HepG2 (cell line): ENCODE measurements around the gene COMMD9. TPM values are rescaled to one million over a fixed set of nuclear protein-coding genes. Genes with fewer than 3 reads are reported as not detected.

Experiments used
- ATAC-seq: fragments of 200-7000 bp; cut with Tn5 transposase; 3 replicates; pipeline ENCODE4 v1.9.1; 2020; ENCODE audit warnings: mild to moderate bottlenecking, moderate library complexity
- BruUV-seq: library from RNA; stranded (reverse); fragments of 400-500 nt; replicated peaks from 2 replicates; lab custom pipeline; 2021; lab: Mats Ljungman, UMichigan
- CTCF ChIA-PET: fragments of 300-600 bp; formaldehyde crosslinking; extraction: SDS; loops from one replicate; lab custom pipeline; 2021; ENCODE audit warnings: low total read pairs, inconsistent platforms, low intra/inter-chr PET ratio; lab: Yijun Ruan, JAX
- POLR2A ChIA-PET: fragments of 350-600 bp; sonication (Branson Sonifier 250); formaldehyde crosslinking; loops from one replicate; lab custom pipeline; 2020; ENCODE audit warnings: antibody characterized with exemption, inconsistent platforms; lab: Yijun Ruan, JAX
- DNase-seq: peaks from one replicate; pipeline ENCODE4 v3.0.0-alpha.2; 2015; ENCODE audit warnings: low spot score
- FAIRE-seq: peaks from 3 replicates; lab custom pipeline; 2011; peaks lifted over from hg19 to GRCh38; lab: Jason Lieb, UNC
- H2AFZ ChIP-seq: one replicate; pipeline ENCODE4 v1.6.1; 2011; ENCODE audit warnings: low read length, inconsistent platforms
- H3K27ac ChIP-seq: fragments of 300-600 bp; 3 replicates; pipeline ENCODE4 v1.8.0; 2011; ENCODE audit warnings: mixed run types, mild to moderate bottlenecking, mixed read lengths, low read length, inconsistent platforms; ENCODE audit not compliant: insufficient read depth; ENCODE audit errors: extremely low read length
- H3K27me3 ChIP-seq, 2 experiments: fragments of 200-600 bp in 1 of 2; 2 replicates in 1 of 2; 3 replicates in 1 of 2; pipeline versions ENCODE4 v1.6.0 to v1.8.0; 2011; ENCODE audit warnings: low read length in 2 of 2, mild to moderate bottlenecking in 2 of 2, moderate library complexity in 2 of 2, inconsistent platforms in 1 of 2; ENCODE audit not compliant: insufficient read depth in 2 of 2, control insufficient read depth in 1 of 2
- H3K36me3 ChIP-seq, 2 experiments: fragments of 200-600 bp in 1 of 2; replicated peaks in 1 of 2; 2 replicates in 1 of 2; 3 replicates in 1 of 2; pipeline versions ENCODE4 v1.5.1 to v1.8.0; 2011; ENCODE audit warnings: low read length in 2 of 2, inconsistent platforms in 1 of 2; ENCODE audit not compliant: insufficient read depth in 2 of 2, control insufficient read depth in 1 of 2
- H3K4me1 ChIP-seq: 2 replicates; pipeline ENCODE4 v1.5.1; 2012; ENCODE audit warnings: low read length, inconsistent platforms; ENCODE audit not compliant: insufficient read depth
- H3K4me2 ChIP-seq: 2 replicates; pipeline ENCODE4 v1.6.0; 2011; ENCODE audit warnings: low read depth, low read length, inconsistent platforms
- H3K4me3 ChIP-seq, 3 experiments: fragments of 200-600 bp in 1 of 3; sonication (generic), shearing (Covaris generic) in 1 of 3; replicated peaks in 1 of 3; 2 replicates each; pipeline ENCODE4 v1.5.1; 2011 to 2016; ENCODE audit warnings: low read length in 3 of 3, inconsistent platforms in 2 of 3, low read depth in 2 of 3, mild to moderate bottlenecking in 2 of 3, control low read depth in 1 of 3, mixed read lengths in 1 of 3; ENCODE audit not compliant: insufficient read depth in 1 of 3
- H3K79me2 ChIP-seq: one replicate; pipeline ENCODE4 v1.6.1; 2011; ENCODE audit warnings: low read length, inconsistent platforms; ENCODE audit not compliant: insufficient read depth
- H3K9ac ChIP-seq: 2 replicates; pipeline ENCODE4 v1.6.0; 2011; ENCODE audit warnings: mild to moderate bottlenecking, low read depth, low read length, inconsistent platforms; ENCODE audit not compliant: insufficient read depth
- H3K9me3 ChIP-seq: 2 replicates; pipeline ENCODE4 v1.5.1; 2012; ENCODE audit warnings: mild to moderate bottlenecking, low read length
- H4K20me1 ChIP-seq: 2 replicates; pipeline ENCODE4 v1.6.0; 2011; ENCODE audit warnings: inconsistent platforms, mild to moderate bottlenecking, low read length, moderate library complexity; ENCODE audit not compliant: insufficient read depth
- ARID5B ChIP-seq: IDR thresholded peaks from 2 replicates; pipeline ENCODE4 v1.4.0; 2020; ENCODE audit warnings: mild to moderate bottlenecking, missing genetic modification reagents
- HDAC2 ChIP-seq: sonication (generic); formaldehyde crosslinking; IDR thresholded peaks from 2 replicates; pipeline ENCODE4 v1.4.0; 2020; ENCODE audit warnings: missing genetic modification reagents
- HHEX ChIP-seq: IDR thresholded peaks from 2 replicates; pipeline ENCODE4 v1.6.1; 2016; ENCODE audit warnings: control low read depth
- HMGXB4 ChIP-seq, 2 experiments: sonication (generic) in 1 of 2; formaldehyde crosslinking in 1 of 2; IDR thresholded peaks; 2 replicates each; pipeline versions ENCODE4 v1.4.0 to v1.6.1; 2018 to 2020; ENCODE audit warnings: missing genetic modification reagents in 2 of 2, borderline replicate concordance in 1 of 2, low read depth in 1 of 2, mild to moderate bottlenecking in 1 of 2, missing biosample characterization in 1 of 2
- IKZF5 ChIP-seq: IDR thresholded peaks from 2 replicates; pipeline ENCODE4 v1.6.1; 2018; ENCODE audit warnings: missing genetic modification reagents, mild to moderate bottlenecking, missing compliant biosample characterization
- IRF1 ChIP-seq: sonication (generic); formaldehyde crosslinking; IDR thresholded peaks from 2 replicates; pipeline ENCODE4 v1.4.0; 2020; ENCODE audit warnings: low read depth, mild to moderate bottlenecking, missing genetic modification reagents
- JUND ChIP-seq: sonication (generic); formaldehyde crosslinking; IDR thresholded peaks from 2 replicates; pipeline ENCODE4 v1.8.0; 2022; ENCODE audit warnings: mild to moderate bottlenecking, missing genetic modification reagents
- XBP1 ChIP-seq: sonication (generic); formaldehyde crosslinking; IDR thresholded peaks from 2 replicates; pipeline ENCODE4 v1.5.0; 2020; ENCODE audit warnings: missing genetic modification reagents
- ZFP1 ChIP-seq: IDR thresholded peaks from 2 replicates; pipeline ENCODE4 v1.6.1; 2016
- ZNF138 ChIP-seq: sonication (generic); formaldehyde crosslinking; IDR thresholded peaks from 2 replicates; pipeline ENCODE4 v1.5.0; 2020; ENCODE audit warnings: mild to moderate bottlenecking, low read depth, missing genetic modification reagents
- ZNF280D ChIP-seq: sonication (generic); formaldehyde crosslinking; IDR thresholded peaks from 2 replicates; pipeline ENCODE4 v1.5.1; 2020; ENCODE audit warnings: mild to moderate bottlenecking, missing genetic modification reagents
- ZNF7 ChIP-seq: IDR thresholded peaks from 2 replicates; pipeline ENCODE4 v1.6.1; 2016; ENCODE audit warnings: missing biosample characterization, missing genetic modification reagents
- WGBS: methylation state at CpG from one replicate; pipeline ENCODE4 v1.1.6; 2017; ENCODE audit warnings: low lambda C conversion rate; 5-methylcytosine and 5-hydroxymethylcytosine counted together
- in situ Hi-C: cut with HindIII; loops from 2 replicates; pipeline ENCODE4 v1.10.0; 2017; ENCODE audit warnings: low pct_unique_long_range_greater_than_20kb; ENCODE audit not compliant: extremely low pct_ligation_motif_present
- intact Hi-C: fragments of 100-400 bp; cut with micrococcal nuclease; formaldehyde crosslinking; loops from one replicate; pipeline ENCODE4 v1.10.0; 2022; ENCODE audit not compliant: unreplicated experiment
- polyA plus RNA-seq, 8 experiments: library from polyadenylated mRNA; depleted of rRNA in 3 of 8; stranded (reverse) in 7 of 8; unstranded in 1 of 8; fragments of >200 nt; fragmentation: Illumina TruSeq in 4 of 8; extraction: Trizol in 4 of 8; gene quantifications; 2 replicates each; pipeline versions ENCODE4 v1.2.1 to v1.2.3, GENCODE V29; 2011 to 2016; ENCODE audit warnings: low read depth in 4 of 8, missing spikeins in 1 of 8, mixed read lengths in 1 of 8; ENCODE audit not compliant: insufficient read depth in 1 of 8
- total RNA-seq, 5 experiments: library from RNA; depleted of rRNA; stranded (reverse); fragments of >200 nt; fragmentation: Illumina TruSeq; extraction: Trizol; gene quantifications; 2 replicates each; pipeline ENCODE4 v1.2.3, GENCODE V29; 2016; ENCODE audit warnings: low read depth in 1 of 5

The COMMD9 gene
- total and polyA plus RNA-seq, 2 of the 13 experiments (the other 11 are each of a cell fraction or from before 2014, with no cell fraction given) = 47.3 to 76.7 TPM

GRCh38 chr11:36227044-36227443 lies 62.2 kb downstream of the COMMD9 start (continued):
- no peak for TF ChIP-seq HMGXB4 (CRISPR knock-in tag; IDR thresholded peaks at IDR 0.05; ENCODE audit: borderline replicate concordance in 1 of 2, low read depth in 1 of 2)
- no peak for TF ChIP-seq ARID5B (CRISPR knock-in tag)
- TF ChIP-seq JUND (CRISPR knock-in tag) = no peak
- no peak for TF ChIP-seq HDAC2

- Histone ChIP-seq H3K9ac (no peak overlapping the region), H3K4me1 (no peaks in the 10 kb centered on the region), H3K4me2 (no peak overlapping the region), H2AFZ (no peak overlapping the region), H3K9me3 (peaks cover 7% of the 10 kb centered on the region), H3K79me2 (no peaks in the 10 kb centered on the region), H3K36me3 (no peaks in the 10 kb centered on the region), H3K27ac (no peak overlapping the region), H3K27me3 (no peaks in the 10 kb centered on the region; a peak in 1 of 5 replicates), H4K20me1 (no peaks in the 10 kb centered on the region), H3K4me3 (no peak overlapping the region)
- in situ Hi-C loops = no loop called here
- DNase-seq = no peak
- POLR2A ChIA-PET = no interaction called here
- no peak for FAIRE-seq
- intact Hi-C loops = no loop called here
- no TSS peak for BruUV-seq
- no peak for ATAC-seq
- CTCF ChIA-PET = no interaction called here
- WGBS = 0% methylated on average over 5 of the region's 5 CpGs
- no peak for TF ChIP-seq ZNF138 (CRISPR knock-in tag)
- TF ChIP-seq XBP1 (CRISPR knock-in tag) = no peak
- TF ChIP-seq ZFP1 = no peak
- no peak for TF ChIP-seq ZNF7 (CRISPR knock-in tag)
- TF ChIP-seq HHEX (CRISPR knock-in tag) = no peak
- TF ChIP-seq IRF1 (CRISPR knock-in tag) = no peak
- TF ChIP-seq ZNF280D = no peak
- TF ChIP-seq IKZF5 (CRISPR knock-in tag) = no peak
Observed at GRCh38 chr11:36224209-36224882, 64.9 kb downstream of the COMMD9 start.
